GM12892 (cell line): ENCODE results near the gene CEP131.

Source experiments
- DNase-seq: peaks from one replicate; pipeline ENCODE4 v3.0.0; 2011; ENCODE audit not compliant: insufficient read length
- FAIRE-seq: peaks from 2 replicates; lab custom pipeline; 2011; peaks lifted over from hg19 to GRCh38; lab: Jason Lieb, UNC
- POLR2A ChIP-seq: IDR thresholded peaks from 2 replicates; pipeline ENCODE4 v1.6.1; 2011; ENCODE audit warnings: low read depth, low read length, control low read depth
- POLR2AphosphoS5 ChIP-seq: IDR thresholded peaks from 2 replicates; pipeline ENCODE4 v1.6.1; 2011; ENCODE audit warnings: low read depth, low read length, control low read depth
- TAF1 ChIP-seq: IDR thresholded peaks from 2 replicates; pipeline ENCODE4 v1.6.1; 2011; ENCODE audit warnings: low read depth, mild to moderate bottlenecking, control low read depth, low read length, borderline replicate concordance

Gene CEP131

GRCh38 chr17:81186203-81186602 lies 36.6 kb downstream of the CEP131 start:
- no peak for DNase-seq
- TF ChIP-seq TAF1, result no peak
- FAIRE-seq, result no peak

GRCh38 chr17:81184555-81184954 lies 38.2 kb downstream of the CEP131 start:
- no peak for DNase-seq
- TF ChIP-seq POLR2A (no peak), POLR2AphosphoS5 (no peak)
- FAIRE-seq, result no peak

GRCh38 chr17:81183807-81184206 lies 39.0 kb downstream of the CEP131 start:
- DNase-seq, result no peak
- TF ChIP-seq POLR2A (no peak), POLR2AphosphoS5 (no peak), TAF1 (no peak)
- no peak for FAIRE-seq

- DNase-seq, result no peak
Measured at GRCh38 chr17:81183316-81183715, 39.4 kb downstream of the CEP131 start.

GRCh38 chr17:81182596-81182995 lies 40.2 kb downstream of the CEP131 start:
- no peak for FAIRE-seq
- TF ChIP-seq POLR2A (no peak), POLR2AphosphoS5 (no peak), TAF1 (no peak)
- no peak for DNase-seq

More at GRCh38 chr17:81183316-81183715, 39.4 kb downstream of the CEP131 start:
- FAIRE-seq, result no peak
- no peak for TF ChIP-seq POLR2AphosphoS5
- no peak for TF ChIP-seq TAF1
- TF ChIP-seq POLR2A, result no peak

GRCh38 chr17:81181811-81182185 lies 41.0 kb downstream of the CEP131 start:
- TF ChIP-seq TAF1, result no peak
- TF ChIP-seq POLR2AphosphoS5, result no peak
- TF ChIP-seq POLR2A, result no peak
- FAIRE-seq (no peak), DNase-seq (no peak)

GRCh38 chr17:81180836-81181810 lies 41.6 kb downstream of the CEP131 start:
- TF ChIP-seq TAF1, result no peak
- TF ChIP-seq POLR2A, result no peak
- DNase-seq, result no peak
- no peak for FAIRE-seq

- FAIRE-seq (no peak), DNase-seq (no peak)
Measured at GRCh38 chr17:81179861-81180260, 42.9 kb downstream of the CEP131 start.

GRCh38 chr17:81179220-81179619 lies 43.5 kb downstream of the CEP131 start:
- no peak for DNase-seq
- TF ChIP-seq TAF1, result no peak
- TF ChIP-seq POLR2A, result no peak
- no peak for TF ChIP-seq POLR2AphosphoS5
- FAIRE-seq, result no peak

More at GRCh38 chr17:81179861-81180260, 42.9 kb downstream of the CEP131 start:
- no peak for TF ChIP-seq POLR2AphosphoS5
- no peak for TF ChIP-seq TAF1
- TF ChIP-seq POLR2A, result no peak

GRCh38 chr17:81178136-81179091 lies 44.4 kb downstream of the CEP131 start:
- FAIRE-seq (no peak), DNase-seq (no peak)
- no peak for TF ChIP-seq POLR2AphosphoS5
- no peak for TF ChIP-seq POLR2A
- no peak for TF ChIP-seq TAF1

GRCh38 chr17:81176666-81177065 lies 46.1 kb downstream of the CEP131 start:
- DNase-seq, result no peak
- TF ChIP-seq POLR2A (no peak), POLR2AphosphoS5 (no peak), TAF1 (no peak)
- no peak for FAIRE-seq
